Measurements from ENCODE around the gene MYO15A.

MYO15A gene

GRCh38 chr17:18157354-18157985, 48.9 kb downstream of the MYO15A start:
- Histone ChIP-seq H3K4me1 (ENCODE audit: control insufficient read depth in 2 of 2, insufficient read depth in 2 of 2, low read length in 2 of 2) (peaks cover 14 to 16% of the 10 kb centered on the region in 2 donors), H3K27ac (ENCODE audit: low read depth in 2 of 2, low read length in 2 of 2) (peak overlapping the region in 1 of 2 donors; percentile 9), H3K4me3 (ENCODE audit: low read length in 2 of 2) (no peak overlapping the region), H3K9me3 (ENCODE audit: control insufficient read depth in 2 of 2, low read length in 2 of 2) (no peaks in the 10 kb centered on the region), H3K36me3 (ENCODE audit: control insufficient read depth in 2 of 2, insufficient read depth in 2 of 2, low read length in 2 of 2) (no peaks in the 10 kb centered on the region), H3K27me3 (ENCODE audit: control insufficient read depth in 2 of 2, insufficient read depth in 2 of 2, low read length in 2 of 2) (no peaks in the 10 kb centered on the region), H3K9ac (ENCODE audit: low read depth in 1 of 2, low read length in 2 of 2) (no peak overlapping the region)

- Histone ChIP-seq H3K4me3 (ENCODE audit: low read length in 2 of 2) (peak overlapping the region; percentile 75 to 78), H3K4me1 (ENCODE audit: control insufficient read depth in 2 of 2, insufficient read depth in 2 of 2, low read length in 2 of 2) (peaks cover 10 to 11% of the 10 kb centered on the region in 2 donors), H3K27ac (ENCODE audit: low read depth in 2 of 2, low read length in 2 of 2) (peak overlapping the region; percentile 6 to 9), H3K27me3 (ENCODE audit: control insufficient read depth in 2 of 2, insufficient read depth in 2 of 2, low read length in 2 of 2) (no peaks in the 10 kb centered on the region), H3K9ac (ENCODE audit: low read depth in 1 of 2, low read length in 2 of 2) (peak overlapping the region; percentile 63 to 79), H3K36me3 (ENCODE audit: control insufficient read depth in 2 of 2, insufficient read depth in 2 of 2, low read length in 2 of 2) (no peaks in the 10 kb centered on the region), H3K9me3 (ENCODE audit: control insufficient read depth in 2 of 2, low read length in 2 of 2) (no peaks in the 10 kb centered on the region)
Measured at GRCh38 chr17:18158022-18158600, 49.6 kb downstream of the MYO15A start.

- no peak overlapping the region for H3K27ac ChIP-seq (ENCODE audit: low read depth in 2 of 2, low read length in 2 of 2)
- no peaks in the 10 kb centered on the region for H3K9me3 ChIP-seq (ENCODE audit: control insufficient read depth in 2 of 2, low read length in 2 of 2)
- no peaks in the 10 kb centered on the region for H3K27me3 ChIP-seq (ENCODE audit: control insufficient read depth in 2 of 2, insufficient read depth in 2 of 2, low read length in 2 of 2)
- no peak overlapping the region for H3K9ac ChIP-seq (ENCODE audit: low read depth in 1 of 2, low read length in 2 of 2)
- peaks cover 5 to 8% of the 10 kb centered on the region in 2 donors for H3K4me1 ChIP-seq (ENCODE audit: control insufficient read depth in 2 of 2, insufficient read depth in 2 of 2, low read length in 2 of 2)
- no peak overlapping the region for H3K4me3 ChIP-seq (ENCODE audit: low read length in 2 of 2)
- H3K36me3 ChIP-seq (ENCODE audit: control insufficient read depth in 2 of 2, insufficient read depth in 2 of 2, low read length in 2 of 2): no peaks in the 10 kb centered on the region
Measured at GRCh38 chr17:18159551-18160120, 51.1 kb downstream of the MYO15A start.

- Histone ChIP-seq H3K27me3 (ENCODE audit: control insufficient read depth in 2 of 2, insufficient read depth in 2 of 2, low read length in 2 of 2) (no peaks in the 10 kb centered on the region), H3K36me3 (ENCODE audit: control insufficient read depth in 2 of 2, insufficient read depth in 2 of 2, low read length in 2 of 2) (no peaks in the 10 kb centered on the region), H3K9ac (ENCODE audit: low read depth in 1 of 2, low read length in 2 of 2) (no peak overlapping the region), H3K9me3 (ENCODE audit: control insufficient read depth in 2 of 2, low read length in 2 of 2) (no peaks in the 10 kb centered on the region), H3K4me3 (ENCODE audit: low read length in 2 of 2) (no peak overlapping the region), H3K4me1 (ENCODE audit: control insufficient read depth in 2 of 2, insufficient read depth in 2 of 2, low read length in 2 of 2) (peaks cover 5 to 8% of the 10 kb centered on the region in 2 donors), H3K27ac (ENCODE audit: low read depth in 2 of 2, low read length in 2 of 2) (no peak overlapping the region)
Measured at GRCh38 chr17:18160128-18160856, 51.7 kb downstream of the MYO15A start.

GRCh38 chr17:18161207-18162145, 52.9 kb downstream of the MYO15A start:
- Histone ChIP-seq H3K36me3 (ENCODE audit: control insufficient read depth in 2 of 2, insufficient read depth in 2 of 2, low read length in 2 of 2) (no peaks in the 10 kb centered on the region), H3K4me1 (ENCODE audit: control insufficient read depth in 2 of 2, insufficient read depth in 2 of 2, low read length in 2 of 2) (peaks cover 5 to 8% of the 10 kb centered on the region in 2 donors), H3K27ac (ENCODE audit: low read depth in 2 of 2, low read length in 2 of 2) (no peak overlapping the region), H3K9ac (ENCODE audit: low read depth in 1 of 2, low read length in 2 of 2) (no peak overlapping the region), H3K9me3 (ENCODE audit: control insufficient read depth in 2 of 2, low read length in 2 of 2) (no peaks in the 10 kb centered on the region), H3K4me3 (ENCODE audit: low read length in 2 of 2) (no peak overlapping the region), H3K27me3 (ENCODE audit: control insufficient read depth in 2 of 2, insufficient read depth in 2 of 2, low read length in 2 of 2) (no peaks in the 10 kb centered on the region)

GRCh38 chr17:18163547-18163946, 55.0 kb downstream of the MYO15A start:
- H3K27ac ChIP-seq (ENCODE audit: low read depth in 2 of 2, low read length in 2 of 2): no peak overlapping the region
- no peak overlapping the region for H3K4me3 ChIP-seq (ENCODE audit: low read length in 2 of 2)
- no peaks in the 10 kb centered on the region for H3K36me3 ChIP-seq (ENCODE audit: control insufficient read depth in 2 of 2, insufficient read depth in 2 of 2, low read length in 2 of 2)
- H3K9ac ChIP-seq (ENCODE audit: low read depth in 1 of 2, low read length in 2 of 2): no peak overlapping the region
- H3K4me1 ChIP-seq (ENCODE audit: control insufficient read depth in 2 of 2, insufficient read depth in 2 of 2, low read length in 2 of 2): peaks cover 2 to 3% of the 10 kb centered on the region in 2 donors
- H3K27me3 ChIP-seq (ENCODE audit: control insufficient read depth in 2 of 2, insufficient read depth in 2 of 2, low read length in 2 of 2): no peaks in the 10 kb centered on the region
- no peaks in the 10 kb centered on the region for H3K9me3 ChIP-seq (ENCODE audit: control insufficient read depth in 2 of 2, low read length in 2 of 2)

- H3K4me3 ChIP-seq (ENCODE audit: low read length in 2 of 2): no peak overlapping the region
- H3K36me3 ChIP-seq (ENCODE audit: control insufficient read depth in 2 of 2, insufficient read depth in 2 of 2, low read length in 2 of 2): no peaks in the 10 kb centered on the region
- no peaks in the 10 kb centered on the region for H3K4me1 ChIP-seq (ENCODE audit: control insufficient read depth in 2 of 2, insufficient read depth in 2 of 2, low read length in 2 of 2)
- H3K9ac ChIP-seq (ENCODE audit: low read depth in 1 of 2, low read length in 2 of 2): no peak overlapping the region
- H3K27me3 ChIP-seq (ENCODE audit: control insufficient read depth in 2 of 2, insufficient read depth in 2 of 2, low read length in 2 of 2): no peaks in the 10 kb centered on the region
- H3K27ac ChIP-seq (ENCODE audit: low read depth in 2 of 2, low read length in 2 of 2): no peak overlapping the region
- no peaks in the 10 kb centered on the region for H3K9me3 ChIP-seq (ENCODE audit: control insufficient read depth in 2 of 2, low read length in 2 of 2)
Measured at GRCh38 chr17:18166894-18167293, 58.3 kb downstream of the MYO15A start.

- Histone ChIP-seq H3K27me3 (ENCODE audit: control insufficient read depth in 2 of 2, insufficient read depth in 2 of 2, low read length in 2 of 2) (no peaks in the 10 kb centered on the region), H3K36me3 (ENCODE audit: control insufficient read depth in 2 of 2, insufficient read depth in 2 of 2, low read length in 2 of 2) (no peaks in the 10 kb centered on the region), H3K4me3 (ENCODE audit: low read length in 2 of 2) (no peak overlapping the region), H3K9me3 (ENCODE audit: control insufficient read depth in 2 of 2, low read length in 2 of 2) (no peaks in the 10 kb centered on the region), H3K27ac (ENCODE audit: low read depth in 2 of 2, low read length in 2 of 2) (no peak overlapping the region), H3K4me1 (ENCODE audit: control insufficient read depth in 2 of 2, insufficient read depth in 2 of 2, low read length in 2 of 2) (no peaks in the 10 kb centered on the region), H3K9ac (ENCODE audit: low read depth in 1 of 2, low read length in 2 of 2) (no peak overlapping the region)
Measured at GRCh38 chr17:18167421-18167820, 58.9 kb downstream of the MYO15A start.

- Histone ChIP-seq H3K9ac (ENCODE audit: low read depth in 1 of 2, low read length in 2 of 2) (no peak overlapping the region), H3K4me3 (ENCODE audit: low read length in 2 of 2) (no peak overlapping the region), H3K27me3 (ENCODE audit: control insufficient read depth in 2 of 2, insufficient read depth in 2 of 2, low read length in 2 of 2) (no peaks in the 10 kb centered on the region), H3K36me3 (ENCODE audit: control insufficient read depth in 2 of 2, insufficient read depth in 2 of 2, low read length in 2 of 2) (no peaks in the 10 kb centered on the region), H3K9me3 (ENCODE audit: control insufficient read depth in 2 of 2, low read length in 2 of 2) (no peaks in the 10 kb centered on the region), H3K27ac (ENCODE audit: low read depth in 2 of 2, low read length in 2 of 2) (no peak overlapping the region), H3K4me1 (ENCODE audit: control insufficient read depth in 2 of 2, insufficient read depth in 2 of 2, low read length in 2 of 2) (no peaks in the 10 kb centered on the region)
Measured at GRCh38 chr17:18172531-18173278, 64.1 kb downstream of the MYO15A start.

Measured in mucosa of rectum (tissue), 2 donors.